HCT116 (cell line): ENCODE data around the gene NFE2L3.

ENCODE experiments used
- CTCF ChIP-seq, 3 experiments: fragments of 200-600 bp in 1 of 3; sonication (generic) in 1 of 3; IDR thresholded peaks in 2 of 3; conservative IDR thresholded peaks in 1 of 3; 2 replicates each; pipeline ENCODE4 v1.5.1; 2012 to 2017; ENCODE audit warnings: low read depth in 2 of 3, low read length in 2 of 3, antibody characterized with exemption in 1 of 3, borderline replicate concordance in 1 of 3, control low read depth in 1 of 3, mild to moderate bottlenecking in 1 of 3, mixed read lengths in 1 of 3, mixed run types in 1 of 3, moderate library complexity in 1 of 3; ENCODE audit not compliant: insufficient read depth in 1 of 3
- EGR1 ChIP-seq: IDR thresholded peaks from 2 replicates; pipeline ENCODE4 v1.6.1; 2012; ENCODE audit warnings: low read depth
- EZH2 ChIP-seq: fragments of 200-600 bp; sonication (generic); IDR thresholded peaks from 2 replicates; pipeline ENCODE4 v1.6.1; 2017; ENCODE audit warnings: antibody characterized with exemption, mixed run types
- JUND ChIP-seq: IDR thresholded peaks from 2 replicates; pipeline ENCODE4 v1.6.1; 2012
- MAX ChIP-seq: IDR thresholded peaks from 2 replicates; pipeline ENCODE4 v1.6.1; 2012
- RAD21 ChIP-seq: IDR thresholded peaks from 2 replicates; pipeline ENCODE4 v1.6.1; 2012; ENCODE audit warnings: low read depth, mild to moderate bottlenecking
- TCF7L2 ChIP-seq: IDR thresholded peaks from 2 replicates; pipeline ENCODE4 v1.7.0; 2011; ENCODE audit warnings: borderline replicate concordance, inconsistent platforms; ENCODE audit not compliant: insufficient read depth, insufficient read length; ENCODE audit errors: extremely low read depth
- ZNF274 ChIP-seq: fragments of 200-500 bp; sonication (Bioruptor generic); IDR thresholded peaks from 2 replicates; pipeline ENCODE4 v1.6.1; 2014; ENCODE audit warnings: mild to moderate bottlenecking, low read depth, low read length, inconsistent platforms

GRCh38 chr7:26136831-26137230, 15.2 kb upstream of the NFE2L3 start:
- no peak for TF ChIP-seq RAD21
- TF ChIP-seq CTCF (IDR thresholded peaks at IDR 0.05 in 2 of 3, conservative IDR thresholded peaks at IDR 0.05 in 1 of 3; ENCODE audit: borderline replicate concordance in 1 of 3, insufficient read depth in 1 of 3, low read depth in 2 of 3, low read length in 2 of 3) = no peak
- TF ChIP-seq ZNF274 = no peak
- TF ChIP-seq EZH2 = no peak
- TF ChIP-seq MAX = no peak
- no peak for TF ChIP-seq JUND
- TF ChIP-seq TCF7L2 = no peak
- no peak for TF ChIP-seq EGR1
